ENCODE results near the gene NPIPA7. TPM values are rescaled to one million over a fixed set of nuclear protein-coding genes. Genes with fewer than 3 reads are reported as not detected.
"Not testable (repeated sequence)": the region's sequence is repeated elsewhere in the genome, so short reads cannot be mapped to it uniquely, and the experiment has no call there.

Gene NPIPA7
- total and polyA plus RNA-seq, 2 donors (not counting 3 experiments of a cell fraction or from before 2014, with no cell fraction given): 6.8 to 29.3 TPM

GRCh38 chr16:16365851-16366250 is 13.1 kb upstream of the NPIPA7 start:
- FAIRE-seq; H3K79me2 ChIP-seq (ENCODE audit: control insufficient read depth, insufficient read depth, low read length); H3K4me1 ChIP-seq (ENCODE audit: control insufficient read depth, extremely low read depth, insufficient read depth, low read length); DNase-seq (ENCODE audit: low read depth, low spot score); intact Hi-C loops (cut with micrococcal nuclease); CTCF ChIA-PET; H3K9me1 ChIP-seq (replicated peaks; ENCODE audit: control insufficient read depth, extremely low read depth, insufficient read depth, low read length); H3K36me3 ChIP-seq (ENCODE audit: control insufficient read depth in 2 of 2, extremely low read depth in 1 of 2, insufficient read depth in 2 of 2, low read length in 2 of 2); BruUV-seq (replicated peaks); H3K4me3 ChIP-seq (replicated peaks in 1 of 3; ENCODE audit: insufficient read depth in 1 of 3, low read depth in 1 of 3, low read length in 3 of 3); H3K4me2 ChIP-seq (ENCODE audit: insufficient read depth, low read length); H3K27me3 ChIP-seq (ENCODE audit: control insufficient read depth in 2 of 2, insufficient read depth in 2 of 2, low read length in 2 of 2); dilution Hi-C loops (cut with MboI; ENCODE audit: extremely low pct_ligation_motif_present, low sequenced_read_pairs); POLR2A ChIA-PET; H3K9ac ChIP-seq (replicated peaks; ENCODE audit: extremely low read depth, insufficient read depth, low read length); H4K20me1 ChIP-seq (replicated peaks; ENCODE audit: control insufficient read depth, extremely low read depth, insufficient read depth, low read length); H3K9me3 ChIP-seq (replicated peaks; ENCODE audit: control insufficient read depth, insufficient read depth, low read length); H3K27ac ChIP-seq (ENCODE audit: insufficient read depth, low read depth, low read length); H2AFZ ChIP-seq (ENCODE audit: low read depth, low read length): not testable (repeated sequence)

- H3K27ac ChIP-seq (ENCODE audit: insufficient read depth, low read depth, low read length); POLR2A ChIA-PET; H3K9me1 ChIP-seq (replicated peaks; ENCODE audit: control insufficient read depth, extremely low read depth, insufficient read depth, low read length): not testable (repeated sequence)
These were observed 12.2 kb upstream of the NPIPA7 start for GRCh38 chr16:16366552-16367284.

GRCh38 chr16:16367285-16367628 is 11.7 kb upstream of the NPIPA7 start:
- H2AFZ ChIP-seq (ENCODE audit: low read depth, low read length); H3K27me3 ChIP-seq (ENCODE audit: control insufficient read depth in 2 of 2, insufficient read depth in 2 of 2, low read length in 2 of 2); POLR2A ChIA-PET; dilution Hi-C loops (cut with MboI; ENCODE audit: extremely low pct_ligation_motif_present, low sequenced_read_pairs); H3K79me2 ChIP-seq (ENCODE audit: control insufficient read depth, insufficient read depth, low read length); H3K27ac ChIP-seq (ENCODE audit: insufficient read depth, low read depth, low read length); BruUV-seq (replicated peaks); H3K9ac ChIP-seq (replicated peaks; ENCODE audit: extremely low read depth, insufficient read depth, low read length); DNase-seq (ENCODE audit: low read depth, low spot score); H4K20me1 ChIP-seq (replicated peaks; ENCODE audit: control insufficient read depth, extremely low read depth, insufficient read depth, low read length); H3K9me3 ChIP-seq (replicated peaks; ENCODE audit: control insufficient read depth, insufficient read depth, low read length); H3K4me1 ChIP-seq (ENCODE audit: control insufficient read depth, extremely low read depth, insufficient read depth, low read length); H3K4me2 ChIP-seq (ENCODE audit: insufficient read depth, low read length); CTCF ChIA-PET; H3K4me3 ChIP-seq (replicated peaks in 1 of 3; ENCODE audit: insufficient read depth in 1 of 3, low read depth in 1 of 3, low read length in 3 of 3); intact Hi-C loops (cut with micrococcal nuclease); H3K9me1 ChIP-seq (replicated peaks; ENCODE audit: control insufficient read depth, extremely low read depth, insufficient read depth, low read length); FAIRE-seq; H3K36me3 ChIP-seq (ENCODE audit: control insufficient read depth in 2 of 2, extremely low read depth in 1 of 2, insufficient read depth in 2 of 2, low read length in 2 of 2): not testable (repeated sequence)

More at GRCh38 chr16:16366552-16367284, 12.2 kb upstream of the NPIPA7 start:
- H4K20me1 ChIP-seq (replicated peaks; ENCODE audit: control insufficient read depth, extremely low read depth, insufficient read depth, low read length); H3K4me1 ChIP-seq (ENCODE audit: control insufficient read depth, extremely low read depth, insufficient read depth, low read length); dilution Hi-C loops (cut with MboI; ENCODE audit: extremely low pct_ligation_motif_present, low sequenced_read_pairs); CTCF ChIA-PET; intact Hi-C loops (cut with micrococcal nuclease); H3K4me2 ChIP-seq (ENCODE audit: insufficient read depth, low read length); H3K9me3 ChIP-seq (replicated peaks; ENCODE audit: control insufficient read depth, insufficient read depth, low read length); FAIRE-seq; H3K79me2 ChIP-seq (ENCODE audit: control insufficient read depth, insufficient read depth, low read length); H3K36me3 ChIP-seq (ENCODE audit: control insufficient read depth in 2 of 2, extremely low read depth in 1 of 2, insufficient read depth in 2 of 2, low read length in 2 of 2); H3K27me3 ChIP-seq (ENCODE audit: control insufficient read depth in 2 of 2, insufficient read depth in 2 of 2, low read length in 2 of 2); H2AFZ ChIP-seq (ENCODE audit: low read depth, low read length); BruUV-seq (replicated peaks); H3K4me3 ChIP-seq (replicated peaks in 1 of 3; ENCODE audit: insufficient read depth in 1 of 3, low read depth in 1 of 3, low read length in 3 of 3); H3K9ac ChIP-seq (replicated peaks; ENCODE audit: extremely low read depth, insufficient read depth, low read length): not testable (repeated sequence)
- peak; percentile 0 for DNase-seq (ENCODE audit: low read depth, low spot score)

GRCh38 chr16:16369081-16369856 is 9.7 kb upstream of the NPIPA7 start:
- H4K20me1 ChIP-seq (replicated peaks; ENCODE audit: control insufficient read depth, extremely low read depth, insufficient read depth, low read length); H3K9me3 ChIP-seq (replicated peaks; ENCODE audit: control insufficient read depth, insufficient read depth, low read length); H3K27me3 ChIP-seq (ENCODE audit: control insufficient read depth in 2 of 2, insufficient read depth in 2 of 2, low read length in 2 of 2); BruUV-seq (replicated peaks); FAIRE-seq; CTCF ChIA-PET; H3K4me1 ChIP-seq (ENCODE audit: control insufficient read depth, extremely low read depth, insufficient read depth, low read length); H3K79me2 ChIP-seq (ENCODE audit: control insufficient read depth, insufficient read depth, low read length); H3K4me2 ChIP-seq (ENCODE audit: insufficient read depth, low read length); H3K4me3 ChIP-seq (replicated peaks in 1 of 3; ENCODE audit: insufficient read depth in 1 of 3, low read depth in 1 of 3, low read length in 3 of 3); H3K9me1 ChIP-seq (replicated peaks; ENCODE audit: control insufficient read depth, extremely low read depth, insufficient read depth, low read length); POLR2A ChIA-PET; H2AFZ ChIP-seq (ENCODE audit: low read depth, low read length); H3K27ac ChIP-seq (ENCODE audit: insufficient read depth, low read depth, low read length); H3K9ac ChIP-seq (replicated peaks; ENCODE audit: extremely low read depth, insufficient read depth, low read length); dilution Hi-C loops (cut with MboI; ENCODE audit: extremely low pct_ligation_motif_present, low sequenced_read_pairs); H3K36me3 ChIP-seq (ENCODE audit: control insufficient read depth in 2 of 2, extremely low read depth in 1 of 2, insufficient read depth in 2 of 2, low read length in 2 of 2); intact Hi-C loops (cut with micrococcal nuclease): not testable (repeated sequence)
- DNase-seq (ENCODE audit: low read depth, low spot score): peak; percentile 1

Data from endothelial cell of umbilical vein (primary cell).